PC-3 (cell line): Measurements from ENCODE around the gene ZPBP. TPM values are rescaled to one million over a fixed set of nuclear protein-coding genes. Genes with fewer than 3 reads are reported as not detected.

Experiments
- ATAC-seq: fragments of 200-7000 bp; cut with Tn5 transposase; 2 replicates; pipeline ENCODE4 v1.9.1; 2020; ENCODE audit warnings: mild to moderate bottlenecking, moderate library complexity
- BruUV-seq: library from RNA; stranded (reverse); fragments of 400-500 nt; replicated peaks from 2 replicates; lab custom pipeline; 2021; lab: Mats Ljungman, UMichigan
- CTCF ChIA-PET: fragments of 300-600 bp; sonication (Branson Sonifier 250); formaldehyde crosslinking; loops from one replicate; lab custom pipeline; 2022; ENCODE audit warnings: antibody characterized with exemption; lab: Charles Lee
- POLR2A ChIA-PET: fragments of 300-600 bp; sonication (Branson Sonifier 250); formaldehyde crosslinking; loops from one replicate; lab custom pipeline; 2022; ENCODE audit warnings: antibody characterized with exemption; ENCODE audit not compliant: unreplicated experiment; lab: Charles Lee
- DNase-seq: peaks from one replicate; pipeline ENCODE4 v3.0.0-alpha.2; 2015
- H2AFZ ChIP-seq: fragments of 300-600 bp; sonication (generic); 2 replicates; pipeline ENCODE4 v1.6.0; 2016; ENCODE audit warnings: antibody characterized with exemption, low read length
- H3F3A ChIP-seq: fragments of 300-600 bp; sonication (generic); one replicate; pipeline ENCODE4 v1.6.0; 2017; ENCODE audit warnings: antibody characterized with exemption, low read length, control low read depth, mild to moderate bottlenecking; ENCODE audit not compliant: unreplicated experiment
- H3K27ac ChIP-seq: fragments of 300-600 bp; sonication (generic); 2 replicates; pipeline ENCODE4 v1.5.1; 2016; ENCODE audit warnings: mild to moderate bottlenecking, low read length
- H3K27me3 ChIP-seq: fragments of 300-600 bp; sonication (generic); 2 replicates; pipeline ENCODE4 v1.6.1; 2016; ENCODE audit warnings: low read length, mixed read lengths
- H3K36me3 ChIP-seq: fragments of 300-600 bp; sonication (generic); 2 replicates; pipeline ENCODE4 v1.6.1; 2016; ENCODE audit warnings: low read depth, mixed run types, low read length, mixed read lengths
- H3K4me1 ChIP-seq: fragments of 300-600 bp; sonication (generic); 2 replicates; pipeline ENCODE4 v1.5.1; 2016; ENCODE audit warnings: low read length; ENCODE audit not compliant: insufficient read depth
- H3K4me2 ChIP-seq: fragments of 300-600 bp; sonication (generic); 2 replicates; pipeline ENCODE4 v1.6.0; 2016; ENCODE audit warnings: low read length
- H3K4me3 ChIP-seq: fragments of 300-600 bp; sonication (generic); 2 replicates; pipeline ENCODE4 v1.5.1; 2016; ENCODE audit warnings: mild to moderate bottlenecking, low read length, mixed read lengths
- H3K79me2 ChIP-seq: fragments of 300-600 bp; sonication (generic); 2 replicates; pipeline ENCODE4 v1.6.1; 2017; ENCODE audit warnings: low read length, mixed read lengths
- H3K9ac ChIP-seq: fragments of 300-600 bp; sonication (generic); 2 replicates; pipeline ENCODE4 v1.6.0; 2016; ENCODE audit warnings: mild to moderate bottlenecking, low read length
- H3K9me2 ChIP-seq: fragments of 300-600 bp; sonication (generic); replicated peaks from 2 replicates; pipeline ENCODE4 v1.6.1; 2016; ENCODE audit warnings: mixed run types, low read length, mixed read lengths
- H3K9me3 ChIP-seq: fragments of 300-600 bp; sonication (generic); 2 replicates; pipeline ENCODE4 v1.6.1; 2016; ENCODE audit warnings: low read length, mixed read lengths
- H4K20me1 ChIP-seq: fragments of 300-600 bp; sonication (generic); 2 replicates; pipeline ENCODE4 v1.6.1; 2016; ENCODE audit warnings: low read length, mixed read lengths
- CTCF ChIP-seq: fragments of 300-600 bp; sonication (generic); conservative IDR thresholded peaks from 2 replicates; pipeline ENCODE4 v1.5.1; 2017; ENCODE audit warnings: antibody characterized with exemption, low read depth, mild to moderate bottlenecking, low read length
- EZH2 ChIP-seq: fragments of 300-600 bp; sonication (generic); IDR thresholded peaks from one replicate; pipeline ENCODE4 v1.6.1; 2017; ENCODE audit warnings: antibody characterized with exemption, mild to moderate bottlenecking, low read length; ENCODE audit not compliant: unreplicated experiment
- EZH2phosphoT487 ChIP-seq: fragments of 300-600 bp; sonication (generic); IDR thresholded peaks from 2 replicates; pipeline ENCODE4 v1.6.1; 2018; ENCODE audit warnings: mild to moderate bottlenecking, antibody characterized with exemption, low read length, borderline replicate concordance
- intact Hi-C: fragments of 100-400 bp; cut with micrococcal nuclease; formaldehyde crosslinking; loops from 2 replicates; pipeline ENCODE4 v1.9.0; 2023
- total RNA-seq: library from RNA; depleted of rRNA; stranded (reverse); fragments of >200 nt; gene quantifications from 2 replicates; pipeline ENCODE4 v1.2.3, GENCODE V29; 2014

ZPBP gene
- total RNA-seq, 1 experiment from 2014 or later, result not detected

GRCh38 chr7:50138101-50138500 is 45.1 kb upstream of the ZPBP start:
- DNase-seq (peak; percentile 5), ATAC-seq (no peak)
- no peak overlapping the region for H3K9ac ChIP-seq
- POLR2A ChIA-PET, result no interaction called here
- no peaks in the 10 kb centered on the region for H3K4me1 ChIP-seq
- H4K20me1 ChIP-seq, result no peaks in the 10 kb centered on the region
- no peak overlapping the region for H3K4me2 ChIP-seq
- H3F3A ChIP-seq, result no peaks in the 10 kb centered on the region
- no TSS peak for BruUV-seq
- no peak overlapping the region for H3K27ac ChIP-seq
- no peaks in the 10 kb centered on the region for H3K79me2 ChIP-seq
- intact Hi-C loops, result no loop called here
- no peaks in the 10 kb centered on the region for H3K36me3 ChIP-seq
- H2AFZ ChIP-seq, result no peak overlapping the region
- H3K4me3 ChIP-seq, result no peak overlapping the region
- peaks cover 30% of the 10 kb centered on the region for H3K27me3 ChIP-seq
- CTCF ChIA-PET, result no interaction called here
- TF ChIP-seq EZH2, result no peak
- no peak for TF ChIP-seq EZH2phosphoT487
- TF ChIP-seq CTCF, result no peak
- no peaks in the 10 kb centered on the region for H3K9me3 ChIP-seq
- no peaks in the 10 kb centered on the region for H3K9me2 ChIP-seq

- BruUV-seq, result no TSS peak
- H3K9ac ChIP-seq, result no peak overlapping the region
- ChIA-PET CTCF (no interaction called here), POLR2A (no interaction called here)
- H3F3A ChIP-seq, result no peaks in the 10 kb centered on the region
- H3K27ac ChIP-seq, result no peak overlapping the region
- no peak for TF ChIP-seq EZH2
- TF ChIP-seq EZH2phosphoT487, result no peak
- TF ChIP-seq CTCF, result no peak
- H3K9me3 ChIP-seq, result no peaks in the 10 kb centered on the region
- ATAC-seq (no peak), DNase-seq (no peak)
- H3K27me3 ChIP-seq, result no peaks in the 10 kb centered on the region
- intact Hi-C loops, result no loop called here
- H3K4me1 ChIP-seq, result no peaks in the 10 kb centered on the region
- no peak overlapping the region for H2AFZ ChIP-seq
- H3K4me3 ChIP-seq, result no peak overlapping the region
- H3K4me2 ChIP-seq, result no peak overlapping the region
- H3K79me2 ChIP-seq, result no peaks in the 10 kb centered on the region
- H3K9me2 ChIP-seq, result no peaks in the 10 kb centered on the region
- H4K20me1 ChIP-seq, result no peaks in the 10 kb centered on the region
- no peaks in the 10 kb centered on the region for H3K36me3 ChIP-seq
These were observed 32.7 kb upstream of the ZPBP start for GRCh38 chr7:50125766-50126165.

GRCh38 chr7:50121286-50121685 is 28.2 kb upstream of the ZPBP start:
- ChIA-PET POLR2A (no interaction called here), CTCF (no interaction called here)
- Histone ChIP-seq H3F3A (no peaks in the 10 kb centered on the region), H3K4me3 (no peak overlapping the region), H3K79me2 (no peaks in the 10 kb centered on the region), H4K20me1 (no peaks in the 10 kb centered on the region), H3K36me3 (no peaks in the 10 kb centered on the region), H2AFZ (no peak overlapping the region), H3K9me3 (no peaks in the 10 kb centered on the region), H3K9me2 (no peaks in the 10 kb centered on the region), H3K9ac (no peak overlapping the region), H3K27me3 (peaks cover 27% of the 10 kb centered on the region), H3K4me1 (no peaks in the 10 kb centered on the region), H3K27ac (no peak overlapping the region), H3K4me2 (no peak overlapping the region)
- ATAC-seq (no peak), DNase-seq (no peak)
- no TSS peak for BruUV-seq
- TF ChIP-seq CTCF (no peak), EZH2 (no peak), EZH2phosphoT487 (no peak)
- intact Hi-C loops, result no loop called here
